GM19043 (cell line): Measurements from ENCODE around the gene MANEA.
"Not testable (repeated sequence)": the region's sequence is repeated elsewhere in the genome, so short reads cannot be mapped to it uniquely, and the experiment has no call there.

Source experiments
- ATAC-seq: cut with Tn5 transposase; IDR thresholded peaks from one replicate; pipeline ENCODE4 v1.9.1; 2021; ENCODE audit warnings: low read depth; ENCODE audit not compliant: unreplicated experiment

Gene MANEA

GRCh38 chr6:95584226-95584625 is 6.9 kb downstream of the MANEA start:
- ATAC-seq: not testable (repeated sequence)

- ATAC-seq: no peak
These were observed 10.7 kb downstream of the MANEA start for GRCh38 chr6:95587989-95588388.

GRCh38 chr6:95589067-95589466 is 11.7 kb downstream of the MANEA start:
- no peak for ATAC-seq

GRCh38 chr6:95589826-95590570 is 12.7 kb downstream of the MANEA start:
- ATAC-seq: no peak

GRCh38 chr6:95593025-95593424 is 15.7 kb downstream of the MANEA start:
- no peak for ATAC-seq

- no peak for ATAC-seq
These were observed 18.7 kb downstream of the MANEA start for GRCh38 chr6:95596021-95596420.

GRCh38 chr6:95599706-95600105 is 22.4 kb downstream of the MANEA start:
- no peak for ATAC-seq

GRCh38 chr6:95601133-95601532 is 23.8 kb downstream of the MANEA start:
- no peak for ATAC-seq

GRCh38 chr6:95614094-95614493 is 36.8 kb downstream of the MANEA start:
- ATAC-seq: no peak

GRCh38 chr6:95629551-95629950 is 52.2 kb downstream of the MANEA start:
- no peak for ATAC-seq

GRCh38 chr6:95636552-95637431 is 59.5 kb downstream of the MANEA start:
- no peak for ATAC-seq

- no peak for ATAC-seq
These were observed 71.3 kb downstream of the MANEA start for GRCh38 chr6:95648636-95649035.

GRCh38 chr6:95649451-95649850 is 72.1 kb downstream of the MANEA start:
- ATAC-seq: no peak

GRCh38 chr6:95654176-95654575 is 76.8 kb downstream of the MANEA start:
- ATAC-seq: no peak

GRCh38 chr6:95658886-95659285 is 81.6 kb downstream of the MANEA start:
- ATAC-seq: no peak
